Measurements from ENCODE around the gene GREM1.

The GREM1 gene

GRCh38 chr15:32732574-32733157 is 14.9 kb downstream of the GREM1 start:
- DNase-seq = no peak

- DNase-seq = no peak
Measured at GRCh38 chr15:32733281-32733680, 15.5 kb downstream of the GREM1 start.

GRCh38 chr15:32735989-32736700 is 18.3 kb downstream of the GREM1 start:
- no peak for DNase-seq

GRCh38 chr15:32736701-32737061 is 18.9 kb downstream of the GREM1 start:
- DNase-seq = no peak

- DNase-seq = no peak
Measured at GRCh38 chr15:32737304-32737703, 19.5 kb downstream of the GREM1 start.

GRCh38 chr15:32738666-32739065 is 20.9 kb downstream of the GREM1 start:
- DNase-seq = no peak

- no peak for DNase-seq
Measured at GRCh38 chr15:32739522-32740063, 21.8 kb downstream of the GREM1 start.

GRCh38 chr15:32743411-32744140 is 25.8 kb downstream of the GREM1 start:
- DNase-seq = no peak

- no peak for DNase-seq
Measured at GRCh38 chr15:32746116-32746857, 28.5 kb downstream of the GREM1 start.

- DNase-seq = peak; percentile 14
Measured at GRCh38 chr15:32747921-32748342, 30.1 kb downstream of the GREM1 start.

- DNase-seq = no peak
Measured at GRCh38 chr15:32750979-32751378, 33.2 kb downstream of the GREM1 start.

- no peak for DNase-seq
Measured at GRCh38 chr15:32757426-32757825, 39.6 kb downstream of the GREM1 start.

- DNase-seq = no peak
Measured at GRCh38 chr15:32763295-32763694, 45.5 kb downstream of the GREM1 start.

- DNase-seq = no peak
Measured at GRCh38 chr15:32765236-32765635, 47.4 kb downstream of the GREM1 start.

GRCh38 chr15:32766101-32766500 is 48.3 kb downstream of the GREM1 start:
- DNase-seq = no peak

- DNase-seq = no peak
Measured at GRCh38 chr15:32767236-32767635, 49.4 kb downstream of the GREM1 start.

GRCh38 chr15:32774022-32774421 is 56.2 kb downstream of the GREM1 start:
- no peak for DNase-seq

GRCh38 chr15:32775103-32775502 is 57.3 kb downstream of the GREM1 start:
- DNase-seq = no peak

GRCh38 chr15:32778391-32779176 is 60.8 kb downstream of the GREM1 start:
- DNase-seq = no peak

GRCh38 chr15:32781781-32782180 is 64.0 kb downstream of the GREM1 start:
- no peak for DNase-seq

GRCh38 chr15:32784581-32784980 is 66.8 kb downstream of the GREM1 start:
- DNase-seq = no peak

- DNase-seq = no peak
Measured at GRCh38 chr15:32786906-32787305, 69.1 kb downstream of the GREM1 start.
